GM10266 (cell line): Measurements from ENCODE around the gene UNC45B.

Source experiments
- DNase-seq: peaks from one replicate; pipeline ENCODE4 v3.0.0; 2012; ENCODE audit errors: extremely low spot score
- CTCF ChIP-seq: IDR thresholded peaks from 2 replicates; pipeline ENCODE4 v1.5.1; 2012; ENCODE audit warnings: mild to moderate bottlenecking, low read depth; ENCODE audit not compliant: control insufficient read depth, insufficient read depth; ENCODE audit errors: missing control alignments

Gene UNC45B

GRCh38 chr17:35116845-35117244, 30.8 kb upstream of the UNC45B start:
- no peak for TF ChIP-seq CTCF
- no peak for DNase-seq

- DNase-seq: peak; percentile 44
- TF ChIP-seq CTCF: peak; percentile 55
Measured at GRCh38 chr17:35117984-35118383, 29.6 kb upstream of the UNC45B start.

- DNase-seq: peak; percentile 92
Measured at GRCh38 chr17:35119370-35120165, 28.0 kb upstream of the UNC45B start, which contains the start of gene RAD51D. TSS of gene RAD51D (minus strand) at chr17:35119860. CDS start at chr17:35119613, 247 bp downstream.

GRCh38 chr17:35121315-35121714, 26.3 kb upstream of the UNC45B start, which contains the start of gene FNDC8:
TSS of gene FNDC8 (plus strand) at chr17:35121615. CDS start at chr17:35121694, 79 bp downstream.
- no peak for TF ChIP-seq CTCF
- no peak for DNase-seq

More at GRCh38 chr17:35119370-35120165, 28.0 kb upstream of the UNC45B start, which contains the start of gene RAD51D:
- TF ChIP-seq CTCF: peak; percentile 97

GRCh38 chr17:35127751-35128514, 19.7 kb upstream of the UNC45B start:
- TF ChIP-seq CTCF: no peak
- no peak for DNase-seq

- TF ChIP-seq CTCF: no peak
Measured at GRCh38 chr17:35129154-35129972, 18.3 kb upstream of the UNC45B start.

More at GRCh38 chr17:35129154-35129972, 18.3 kb upstream of the UNC45B start:
- DNase-seq: no peak
